ENCODE results near the gene PSENEN.

Gene PSENEN

GRCh38 chr19:35714601-35715354 lies 30.7 kb upstream of the PSENEN start:
- TF ChIP-seq CTCF (IDR thresholded peaks at IDR 0.05; ENCODE audit: control insufficient read depth, extremely low read depth, insufficient read depth), result no peak
- H3K4me3 ChIP-seq (ENCODE audit: low read depth, low read length), result no peak overlapping the region
- DNase-seq (ENCODE audit: low read depth), result no peak

- no peak for DNase-seq (ENCODE audit: low read depth)
- TF ChIP-seq CTCF (IDR thresholded peaks at IDR 0.05; ENCODE audit: control insufficient read depth, extremely low read depth, insufficient read depth), result no peak
- peak overlapping the region; percentile 64 for H3K4me3 ChIP-seq (ENCODE audit: low read depth, low read length)
Measured at GRCh38 chr19:35715355-35715809, 30.1 kb upstream of the PSENEN start.

- no peak; the same call in 1 of the 2 replicates for TF ChIP-seq CTCF (IDR thresholded peaks at IDR 0.05; ENCODE audit: control insufficient read depth, extremely low read depth, insufficient read depth)
- peak overlapping the region; percentile 64 for H3K4me3 ChIP-seq (ENCODE audit: low read depth, low read length)
- no peak for DNase-seq (ENCODE audit: low read depth)
Measured at GRCh38 chr19:35715981-35716800, 29.3 kb upstream of the PSENEN start.

- TF ChIP-seq CTCF (IDR thresholded peaks at IDR 0.05; ENCODE audit: control insufficient read depth, extremely low read depth, insufficient read depth), result peak; percentile 83
- H3K4me3 ChIP-seq (ENCODE audit: low read depth, low read length), result peak overlapping the region; percentile 64
- peak; percentile 84 for DNase-seq (ENCODE audit: low read depth)
Measured at GRCh38 chr19:35716801-35717664, 28.4 kb upstream of the PSENEN start.

- DNase-seq (ENCODE audit: low read depth), result no peak
- no peak for TF ChIP-seq CTCF (IDR thresholded peaks at IDR 0.05; ENCODE audit: control insufficient read depth, extremely low read depth, insufficient read depth)
- peak within 1 kb of the TSS; percentile 80 for H3K4me3 ChIP-seq (ENCODE audit: low read depth, low read length)
Measured at GRCh38 chr19:35717665-35718344, 27.6 kb upstream of the PSENEN start, which contains the start of gene KMT2B. KMT2B (plus strand) TSS chr19:35718003; CDS start chr19:35718019, 16 bp downstream.
